Measurements from ENCODE around the gene EFNA4. TPM values are rescaled to one million over a fixed set of nuclear protein-coding genes. Genes with fewer than 3 reads are reported as not detected.

Gene EFNA4
- total and polyA plus RNA-seq, 9 of the 15 experiments (the other 6 are each of a cell fraction or from before 2014, with no cell fraction given) = 0.68 to 7.4 (median 6.1) TPM

DNA sequence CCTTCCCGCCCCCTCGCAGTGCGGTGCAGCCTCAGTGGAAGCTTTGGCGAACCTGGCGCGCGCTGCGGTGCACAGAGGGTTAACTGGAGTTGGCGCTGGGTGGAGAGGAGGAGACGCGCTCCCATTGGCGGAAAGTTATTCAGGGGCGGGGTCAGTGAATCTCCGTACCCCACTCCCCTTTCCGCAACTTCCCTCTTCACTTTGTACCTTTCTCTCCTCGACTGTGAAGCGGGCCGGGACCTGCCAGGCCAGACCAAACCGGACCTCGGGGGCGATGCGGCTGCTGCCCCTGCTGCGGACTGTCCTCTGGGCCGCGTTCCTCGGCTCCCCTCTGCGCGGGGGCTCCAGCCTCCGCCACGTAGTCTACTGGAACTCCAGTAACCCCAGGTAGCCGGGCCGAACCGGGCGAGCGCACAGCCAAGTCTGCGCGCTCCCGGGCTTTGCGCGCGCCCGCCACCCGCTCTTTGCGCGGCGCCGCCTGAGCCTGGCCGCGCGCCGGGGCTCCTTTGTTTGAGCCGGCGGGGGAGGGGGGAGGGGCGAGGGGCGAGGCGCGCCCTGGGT is at the start of gene EFNA4 (continued):
- TF ChIP-seq, protein P1, sequence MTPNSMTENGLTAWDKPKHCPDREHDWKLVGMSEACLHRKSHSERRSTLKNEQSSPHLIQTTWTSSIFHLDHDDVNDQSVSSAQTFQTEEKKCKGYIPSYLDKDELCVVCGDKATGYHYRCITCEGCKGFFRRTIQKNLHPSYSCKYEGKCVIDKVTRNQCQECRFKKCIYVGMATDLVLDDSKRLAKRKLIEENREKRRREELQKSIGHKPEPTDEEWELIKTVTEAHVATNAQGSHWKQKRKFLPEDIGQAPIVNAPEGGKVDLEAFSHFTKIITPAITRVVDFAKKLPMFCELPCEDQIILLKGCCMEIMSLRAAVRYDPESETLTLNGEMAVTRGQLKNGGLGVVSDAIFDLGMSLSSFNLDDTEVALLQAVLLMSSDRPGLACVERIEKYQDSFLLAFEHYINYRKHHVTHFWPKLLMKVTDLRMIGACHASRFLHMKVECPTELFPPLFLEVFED (CRISPR knock-in tag; conservative IDR thresholded peaks at IDR 0.05) = no peak
- no peak for TF ChIP-seq SAFB2 (IDR thresholded peaks at IDR 0.05; ENCODE audit: borderline replicate concordance, low read depth, low read length, severe bottlenecking)
- no peak for TF ChIP-seq DNMT1 (IDR thresholded peaks at IDR 0.05)
- TF ChIP-seq RB1 (IDR thresholded peaks at IDR 0.05; ENCODE audit: low read depth) = peak; percentile 35; the same call in 1 of the 2 replicates
- TF ChIP-seq, protein P2, sequence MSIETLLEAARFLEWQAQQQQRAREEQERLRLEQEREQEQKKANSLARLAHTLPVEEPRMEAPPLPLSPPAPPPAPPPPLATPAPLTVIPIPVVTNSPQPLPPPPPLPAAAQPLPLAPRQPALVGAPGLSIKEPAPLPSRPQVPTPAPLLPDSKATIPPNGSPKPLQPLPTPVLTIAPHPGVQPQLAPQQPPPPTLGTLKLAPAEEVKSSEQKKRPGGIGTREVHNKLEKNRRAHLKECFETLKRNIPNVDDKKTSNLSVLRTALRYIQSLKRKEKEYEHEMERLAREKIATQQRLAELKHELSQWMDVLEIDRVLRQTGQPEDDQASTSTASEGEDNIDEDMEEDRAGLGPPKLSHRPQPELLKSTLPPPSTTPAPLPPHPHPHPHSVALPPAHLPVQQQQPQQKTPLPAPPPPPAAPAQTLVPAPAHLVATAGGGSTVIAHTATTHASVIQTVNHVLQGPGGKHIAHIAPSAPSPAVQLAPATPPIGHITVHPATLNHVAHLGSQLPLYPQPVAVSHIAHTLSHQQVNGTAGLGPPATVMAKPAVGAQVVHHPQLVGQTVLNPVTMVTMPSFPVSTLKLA (conservative IDR thresholded peaks at IDR 0.05) = peak in 1 of 2 experiments; percentile 31; a peak in 2 of 4 replicates
- peak; percentile 79 for TF ChIP-seq ZNF766 (CRISPR knock-in tag; conservative IDR thresholded peaks at IDR 0.05)
- no peak for TF ChIP-seq NELFE (IDR thresholded peaks at IDR 0.05; ENCODE audit: insufficient read depth, insufficient read length)
- peak; percentile 73 for TF ChIP-seq RBBP5 (IDR thresholded peaks at IDR 0.05; ENCODE audit: borderline replicate concordance, insufficient read depth, low read length, poor library complexity, severe bottlenecking)
- 0 out of 4 replicates have a peak, but pooled peaks of 1 of the 2 experiments have one; percentile 47 for TF ChIP-seq NONO (IDR thresholded peaks at IDR 0.05; ENCODE audit: low read depth in 2 of 2, low read length in 1 of 2)
- 0 out of 4 replicates have a peak, but pooled peaks of 1 of the 2 experiments have one; percentile 10 for TF ChIP-seq SIN3A (IDR thresholded peaks at IDR 0.05; ENCODE audit: borderline replicate concordance in 2 of 2, control insufficient read depth in 1 of 2, low read depth in 2 of 2, low read length in 2 of 2)
- 0 out of 2 replicates have a peak, but pooled peaks have one; percentile 22 for TF ChIP-seq MBD2 (IDR thresholded peaks at IDR 0.05; ENCODE audit: borderline replicate concordance, low read depth)
- no peak for TF ChIP-seq XRCC3 (IDR thresholded peaks at IDR 0.05)
- no peak for TF ChIP-seq ZNF134 (CRISPR knock-in tag; conservative IDR thresholded peaks at IDR 0.05)
- no peak for TF ChIP-seq HOXB6 (CRISPR knock-in tag; IDR thresholded peaks at IDR 0.05; ENCODE audit: borderline replicate concordance)
- TF ChIP-seq, protein P3, sequence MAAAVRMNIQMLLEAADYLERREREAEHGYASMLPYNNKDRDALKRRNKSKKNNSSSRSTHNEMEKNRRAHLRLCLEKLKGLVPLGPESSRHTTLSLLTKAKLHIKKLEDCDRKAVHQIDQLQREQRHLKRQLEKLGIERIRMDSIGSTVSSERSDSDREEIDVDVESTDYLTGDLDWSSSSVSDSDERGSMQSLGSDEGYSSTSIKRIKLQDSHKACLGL (CRISPR knock-in tag; IDR thresholded peaks at IDR 0.05; ENCODE audit: borderline replicate concordance, poor library complexity, severe bottlenecking) = no peak
- 0 out of 2 replicates have a peak, but pooled peaks have one; percentile 18 for TF ChIP-seq MTA2 (IDR thresholded peaks at IDR 0.05; ENCODE audit: low read depth)
- 0 out of 2 replicates have a peak, but pooled peaks have one; percentile 48 for TF ChIP-seq TAF7 (tag; IDR thresholded peaks at IDR 0.05)
- no peak for TF ChIP-seq KDM1A (IDR thresholded peaks at IDR 0.05)
- TF ChIP-seq MAZ (CRISPR knock-in tag; conservative IDR thresholded peaks at IDR 0.05 in 1 of 2, IDR thresholded peaks at IDR 0.05 in 1 of 2) = peak in 1 of 2 experiments; percentile 70; a peak in 1 of 4 replicates
- TF ChIP-seq ZNF699 (CRISPR knock-in tag; IDR thresholded peaks at IDR 0.05; ENCODE audit: insufficient replicate concordance) = no peak
- peak; percentile 80 for TF ChIP-seq CTBP1 (IDR thresholded peaks at IDR 0.05; ENCODE audit: borderline replicate concordance)
- TF ChIP-seq RBM22 (IDR thresholded peaks at IDR 0.05; ENCODE audit: low read depth, low read length, poor library complexity, severe bottlenecking) = peak; percentile 44

Measured in K562 (cell line).